ENCODE measurements around the gene ZNHIT3.

GRCh38 chr17:36493956-36494355 is 7.5 kb downstream of the ZNHIT3 start:
- TF ChIP-seq EZH2phosphoT487 (IDR thresholded peaks at IDR 0.05; ENCODE audit: borderline replicate concordance, low read length) (no peak), EZH2 (IDR thresholded peaks at IDR 0.05; ENCODE audit: low read length, unreplicated experiment) (no peak)
- TF ChIP-seq, protein P1, sequence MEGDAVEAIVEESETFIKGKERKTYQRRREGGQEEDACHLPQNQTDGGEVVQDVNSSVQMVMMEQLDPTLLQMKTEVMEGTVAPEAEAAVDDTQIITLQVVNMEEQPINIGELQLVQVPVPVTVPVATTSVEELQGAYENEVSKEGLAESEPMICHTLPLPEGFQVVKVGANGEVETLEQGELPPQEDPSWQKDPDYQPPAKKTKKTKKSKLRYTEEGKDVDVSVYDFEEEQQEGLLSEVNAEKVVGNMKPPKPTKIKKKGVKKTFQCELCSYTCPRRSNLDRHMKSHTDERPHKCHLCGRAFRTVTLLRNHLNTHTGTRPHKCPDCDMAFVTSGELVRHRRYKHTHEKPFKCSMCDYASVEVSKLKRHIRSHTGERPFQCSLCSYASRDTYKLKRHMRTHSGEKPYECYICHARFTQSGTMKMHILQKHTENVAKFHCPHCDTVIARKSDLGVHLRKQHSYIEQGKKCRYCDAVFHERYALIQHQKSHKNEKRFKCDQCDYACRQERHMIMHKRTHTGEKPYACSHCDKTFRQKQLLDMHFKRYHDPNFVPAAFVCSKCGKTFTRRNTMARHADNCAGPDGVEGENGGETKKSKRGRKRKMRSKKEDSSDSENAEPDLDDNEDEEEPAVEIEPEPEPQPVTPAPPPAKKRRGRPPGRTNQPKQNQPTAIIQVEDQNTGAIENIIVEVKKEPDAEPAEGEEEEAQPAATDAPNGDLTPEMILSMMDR (conservative IDR thresholded peaks at IDR 0.05; ENCODE audit: low read depth, low read length): no peak
